ENCODE results near the gene HOMER1. TPM values are rescaled to one million over a fixed set of nuclear protein-coding genes. Genes with fewer than 3 reads are reported as not detected.

Gene HOMER1
- total RNA-seq, 2 donors from 2014 or later = 42.4 to 43.3 TPM

DNA sequence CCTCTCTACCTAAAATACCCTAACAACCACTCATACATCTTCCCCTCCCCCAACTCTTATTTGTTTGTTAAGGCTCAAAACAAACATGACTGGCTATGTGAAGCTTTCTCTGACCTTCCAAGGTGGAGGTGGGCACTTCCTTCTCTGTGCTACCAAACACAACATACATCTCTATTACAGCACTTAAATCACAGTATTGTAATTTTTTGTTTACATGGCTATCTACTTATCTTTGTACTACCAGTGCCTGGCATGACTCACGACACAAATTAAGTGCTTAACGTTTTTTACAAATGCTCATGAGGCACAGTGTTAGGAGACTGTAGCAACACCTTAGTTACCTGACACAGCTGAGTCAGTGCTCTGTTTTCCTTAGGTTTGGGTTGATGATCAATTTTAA, 18.6 kb downstream of the HOMER1 start:
- Histone ChIP-seq H3K27me3 (ENCODE audit: control insufficient read depth, insufficient read depth, low read length, poor library complexity, severe bottlenecking) (no peaks in the 10 kb centered on the region), H3K4me1 (ENCODE audit: control insufficient read depth, insufficient read depth, low read length) (peaks cover 16% of the 10 kb centered on the region), H3K4me3 (ENCODE audit: low read length) (peak overlapping the region; percentile 32), H3K36me3 (ENCODE audit: control insufficient read depth, insufficient read depth, low read length) (no peaks in the 10 kb centered on the region), H3K9ac (ENCODE audit: extremely low read depth, low read length, poor library complexity, severe bottlenecking) (no peak overlapping the region), H3K9me3 (ENCODE audit: control insufficient read depth, low read length) (peaks cover 4% of the 10 kb centered on the region), H3K27ac (ENCODE audit: low read depth, low read length) (no peak overlapping the region)
- Mint-ChIP-seq H3K27me3 (ENCODE audit: insufficient read depth) (no peaks in the 10 kb centered on the region), H3K4me1 (peaks cover 29% of the 10 kb centered on the region), H3K27ac (peak overlapping the region; percentile 5), H3K36me3 (ENCODE audit: low read depth) (no peaks in the 10 kb centered on the region), H3K4me3 (no peak overlapping the region), H3K9me3 (no peaks in the 10 kb centered on the region)
- no peak for DNase-seq
- 20 to 22% methylated on average over 1 to 2 of the region's 2 CpGs for WGBS, 2 experiments (ENCODE audit: insufficient coverage in 1 of 2, insufficient read length in 1 of 2)
- no peak for TF ChIP-seq CTCF (conservative IDR thresholded peaks at IDR 0.05)

GRCh38 chr5:79493596-79494345, 20.2 kb downstream of the HOMER1 start:
- Histone ChIP-seq H3K27me3 (ENCODE audit: control insufficient read depth, insufficient read depth, low read length, poor library complexity, severe bottlenecking) (no peaks in the 10 kb centered on the region), H3K4me1 (ENCODE audit: control insufficient read depth, insufficient read depth, low read length) (peaks cover 16% of the 10 kb centered on the region), H3K9ac (ENCODE audit: extremely low read depth, low read length, poor library complexity, severe bottlenecking) (no peak overlapping the region), H3K9me3 (ENCODE audit: control insufficient read depth, low read length) (peaks cover 4% of the 10 kb centered on the region), H3K4me3 (ENCODE audit: low read length) (no peak overlapping the region), H3K36me3 (ENCODE audit: control insufficient read depth, insufficient read depth, low read length) (no peaks in the 10 kb centered on the region), H3K27ac (ENCODE audit: low read depth, low read length) (no peak overlapping the region)
- H3K9me3 Mint-ChIP-seq = no peaks in the 10 kb centered on the region
- no peak overlapping the region for H3K27ac Mint-ChIP-seq
- H3K4me3 Mint-ChIP-seq = peak overlapping the region; percentile 1
- H3K4me1 Mint-ChIP-seq = peaks cover 29% of the 10 kb centered on the region
- no peak for DNase-seq
- no peaks in the 10 kb centered on the region for H3K27me3 Mint-ChIP-seq (ENCODE audit: insufficient read depth)
- no peak for TF ChIP-seq CTCF (conservative IDR thresholded peaks at IDR 0.05)
- WGBS, 2 experiments (ENCODE audit: insufficient coverage in 1 of 2, insufficient read length in 1 of 2) = 92 to 98% methylated on average over 3 of the region's 3 CpGs
- no peaks in the 10 kb centered on the region for H3K36me3 Mint-ChIP-seq (ENCODE audit: low read depth)

DNA sequence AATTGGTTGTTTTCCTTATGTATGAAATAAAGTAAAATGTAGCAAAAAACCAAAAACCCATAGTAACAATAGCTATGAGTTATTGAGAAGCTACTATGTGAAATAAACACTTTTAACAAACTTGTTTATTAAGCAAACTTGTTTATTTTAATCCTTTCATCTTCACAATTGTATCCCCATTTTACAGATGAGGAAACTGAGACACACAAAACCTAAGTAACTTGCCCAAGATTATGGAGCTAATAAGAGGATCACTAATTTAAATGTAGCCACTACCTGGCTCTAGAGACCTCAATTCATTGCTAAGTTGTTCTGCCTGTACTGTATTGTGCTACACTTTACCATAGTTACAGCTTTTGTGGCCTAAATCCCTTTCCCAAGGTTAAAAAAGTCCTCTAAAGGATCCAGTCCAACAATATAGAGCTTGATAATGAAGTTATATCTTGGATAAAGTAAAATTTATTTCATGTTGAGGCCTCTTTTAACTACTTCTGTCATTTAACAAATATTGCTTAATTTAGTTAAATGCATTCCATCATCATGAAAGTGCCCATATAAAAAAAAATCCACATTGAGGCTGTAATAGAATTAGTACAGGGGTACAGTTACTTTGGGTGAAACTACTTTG, 22.1 kb downstream of the HOMER1 start:
- Histone ChIP-seq H3K9me3 (ENCODE audit: control insufficient read depth, low read length) (peaks cover 4% of the 10 kb centered on the region), H3K27me3 (ENCODE audit: control insufficient read depth, insufficient read depth, low read length, poor library complexity, severe bottlenecking) (no peaks in the 10 kb centered on the region), H3K27ac (ENCODE audit: low read depth, low read length) (no peak overlapping the region), H3K4me3 (ENCODE audit: low read length) (no peak overlapping the region), H3K36me3 (ENCODE audit: control insufficient read depth, insufficient read depth, low read length) (no peaks in the 10 kb centered on the region), H3K4me1 (ENCODE audit: control insufficient read depth, insufficient read depth, low read length) (peaks cover 16% of the 10 kb centered on the region), H3K9ac (ENCODE audit: extremely low read depth, low read length, poor library complexity, severe bottlenecking) (no peak overlapping the region)
- no peaks in the 10 kb centered on the region for H3K27me3 Mint-ChIP-seq (ENCODE audit: insufficient read depth)
- no peak for TF ChIP-seq CTCF (conservative IDR thresholded peaks at IDR 0.05)
- no peaks in the 10 kb centered on the region for H3K36me3 Mint-ChIP-seq (ENCODE audit: low read depth)
- no peak for DNase-seq
- no peaks in the 10 kb centered on the region for H3K9me3 Mint-ChIP-seq
- no peak overlapping the region for H3K4me3 Mint-ChIP-seq
- H3K4me1 Mint-ChIP-seq = peaks cover 31% of the 10 kb centered on the region
- no peak overlapping the region for H3K27ac Mint-ChIP-seq
